ENCODE data around the gene PPP2R1B.

PPP2R1B gene

DNA sequence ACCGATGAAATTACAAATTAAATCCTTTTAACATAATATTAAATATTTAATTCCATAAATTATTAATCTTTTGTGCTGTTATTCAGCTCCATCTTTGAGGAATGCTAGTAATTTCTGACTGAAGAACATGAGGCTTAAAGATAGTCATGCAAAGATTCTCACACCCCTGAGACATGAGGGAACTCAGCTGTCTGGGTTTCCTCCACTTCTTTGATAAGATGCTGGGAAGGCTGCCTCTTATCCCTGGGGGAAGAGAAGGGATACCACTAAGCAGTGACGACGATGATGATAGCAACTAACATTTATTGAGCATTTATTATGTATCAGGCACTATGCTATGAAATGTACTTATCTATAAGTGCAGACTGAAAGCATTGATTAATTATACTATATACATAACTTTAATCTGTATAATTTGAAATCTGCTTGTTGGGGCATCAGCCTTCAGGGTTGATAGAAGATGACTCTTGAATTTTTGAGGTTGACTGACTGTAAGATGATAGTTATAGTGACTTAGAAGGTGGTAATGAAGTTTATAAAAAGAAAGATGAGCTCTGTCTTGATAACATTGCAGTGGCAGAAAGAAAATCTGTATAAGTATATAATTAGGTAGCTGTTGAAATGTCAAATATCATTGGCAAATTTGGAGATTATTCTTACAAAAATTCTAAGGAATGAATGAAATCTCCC, 85.6 kb downstream of the PPP2R1B start:
- no peak for DNase-seq (ENCODE audit: extremely low read depth, low read depth)
- TF ChIP-seq, protein P1, sequence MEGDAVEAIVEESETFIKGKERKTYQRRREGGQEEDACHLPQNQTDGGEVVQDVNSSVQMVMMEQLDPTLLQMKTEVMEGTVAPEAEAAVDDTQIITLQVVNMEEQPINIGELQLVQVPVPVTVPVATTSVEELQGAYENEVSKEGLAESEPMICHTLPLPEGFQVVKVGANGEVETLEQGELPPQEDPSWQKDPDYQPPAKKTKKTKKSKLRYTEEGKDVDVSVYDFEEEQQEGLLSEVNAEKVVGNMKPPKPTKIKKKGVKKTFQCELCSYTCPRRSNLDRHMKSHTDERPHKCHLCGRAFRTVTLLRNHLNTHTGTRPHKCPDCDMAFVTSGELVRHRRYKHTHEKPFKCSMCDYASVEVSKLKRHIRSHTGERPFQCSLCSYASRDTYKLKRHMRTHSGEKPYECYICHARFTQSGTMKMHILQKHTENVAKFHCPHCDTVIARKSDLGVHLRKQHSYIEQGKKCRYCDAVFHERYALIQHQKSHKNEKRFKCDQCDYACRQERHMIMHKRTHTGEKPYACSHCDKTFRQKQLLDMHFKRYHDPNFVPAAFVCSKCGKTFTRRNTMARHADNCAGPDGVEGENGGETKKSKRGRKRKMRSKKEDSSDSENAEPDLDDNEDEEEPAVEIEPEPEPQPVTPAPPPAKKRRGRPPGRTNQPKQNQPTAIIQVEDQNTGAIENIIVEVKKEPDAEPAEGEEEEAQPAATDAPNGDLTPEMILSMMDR (IDR thresholded peaks at IDR 0.05; ENCODE audit: low read depth, low read length, missing control alignments): no peak
- H3K4me3 ChIP-seq (replicated peaks; ENCODE audit: low read depth, low read length): no peak overlapping the region

Data from HFF-Myc (cell line).